Liver (tissue), 9 donors: ENCODE data around the gene PDLIM3. TPM values are rescaled to one million over a fixed set of nuclear protein-coding genes. Genes with fewer than 3 reads are reported as not detected.

Experiments
- DNase-seq: peaks from one replicate; pipeline ENCODE4 v3.0.0-alpha.2; 2017; ENCODE audit warnings: low spot score
- H3K27ac ChIP-seq, 2 donors: one replicate each; pipeline ENCODE4 v1.7.0; 2013; ENCODE audit warnings: inconsistent platforms in 2 of 2, low read length in 2 of 2, control low read depth in 1 of 2, low read depth in 1 of 2, mild to moderate bottlenecking in 1 of 2
- H3K27me3 ChIP-seq, 4 donors: one replicate each; pipeline versions ENCODE4 v1.6.1 to v1.7.0; 2013; ENCODE audit warnings: low read length in 3 of 4, inconsistent platforms in 1 of 4, mild to moderate bottlenecking in 1 of 4, moderate library complexity in 1 of 4; ENCODE audit not compliant: control insufficient read depth in 4 of 4, insufficient read depth in 4 of 4
- H3K36me3 ChIP-seq, 4 donors: one replicate each; pipeline versions ENCODE4 v1.6.1 to v1.7.0; 2013; ENCODE audit warnings: low read length in 3 of 4, mild to moderate bottlenecking in 3 of 4, low read depth in 1 of 4, moderate library complexity in 1 of 4; ENCODE audit not compliant: control insufficient read depth in 4 of 4, insufficient read depth in 3 of 4
- H3K4me1 ChIP-seq, 4 donors: one replicate each; pipeline versions ENCODE4 v1.6.1 to v1.7.0; 2013; ENCODE audit warnings: low read length in 3 of 4, mild to moderate bottlenecking in 3 of 4, moderate library complexity in 1 of 4; ENCODE audit not compliant: control insufficient read depth in 4 of 4, insufficient read depth in 4 of 4
- H3K4me3 ChIP-seq, 3 donors: one replicate each; pipeline versions ENCODE4 v1.6.1 to v1.7.0; 2013; ENCODE audit warnings: low read length in 3 of 3, control low read depth in 1 of 3, low read depth in 1 of 3, mild to moderate bottlenecking in 1 of 3
- H3K9ac ChIP-seq, 2 donors: one replicate each; pipeline ENCODE4 v1.7.0; 2013; ENCODE audit warnings: low read length in 2 of 2, mild to moderate bottlenecking in 2 of 2, moderate library complexity in 2 of 2, control low read depth in 1 of 2, low read depth in 1 of 2
- H3K9me3 ChIP-seq, 4 donors: one replicate each; pipeline versions ENCODE4 v1.6.1 to v1.7.0; 2013; ENCODE audit warnings: low read length in 3 of 4; ENCODE audit not compliant: control insufficient read depth in 4 of 4
- ATF3 ChIP-seq: IDR thresholded peaks from 2 replicates; pipeline ENCODE4 v1.6.1; 2016; ENCODE audit warnings: antibody characterized with exemption
- CTCF ChIP-seq: fragments of 150-350 bp; IDR thresholded peaks from 2 replicates; pipeline ENCODE4 v1.5.1; 2017; ENCODE audit warnings: improper control_type of control experiment, low read depth, low read length; ENCODE audit not compliant: missing input control
- EGR1 ChIP-seq, 2 donors: IDR thresholded peaks; 2 replicates each; pipeline ENCODE4 v1.6.1; 2016 to 2018; ENCODE audit warnings: antibody characterized with exemption in 2 of 2, low read depth in 2 of 2
- GABPA ChIP-seq, 2 donors: IDR thresholded peaks in 1 of 2; conservative IDR thresholded peaks in 1 of 2; 2 replicates each; pipeline ENCODE4 v1.6.1; 2016; ENCODE audit warnings: antibody characterized with exemption in 2 of 2, mild to moderate bottlenecking in 1 of 2, moderate library complexity in 1 of 2
- HNF4A ChIP-seq, 2 donors: conservative IDR thresholded peaks; 2 replicates each; pipeline ENCODE4 v1.6.1; 2016; ENCODE audit warnings: antibody characterized with exemption in 2 of 2, mild to moderate bottlenecking in 2 of 2
- HNF4G ChIP-seq: IDR thresholded peaks from 2 replicates; pipeline ENCODE4 v1.6.1; 2016; ENCODE audit warnings: antibody characterized with exemption
- JUND ChIP-seq, 2 donors: IDR thresholded peaks; 2 replicates each; pipeline ENCODE4 v1.6.1; 2016; ENCODE audit warnings: antibody characterized with exemption in 2 of 2
- MAX ChIP-seq: IDR thresholded peaks from 2 replicates; pipeline ENCODE4 v1.6.1; 2016; ENCODE audit warnings: antibody characterized with exemption
- REST ChIP-seq: IDR thresholded peaks from 2 replicates; pipeline ENCODE4 v1.6.1; 2016; ENCODE audit warnings: antibody characterized with exemption, mild to moderate bottlenecking
- RXRA ChIP-seq, 2 donors: IDR thresholded peaks; 2 replicates each; pipeline ENCODE4 v1.6.1; 2017 to 2018; ENCODE audit warnings: antibody characterized with exemption in 2 of 2, mild to moderate bottlenecking in 1 of 2
- SP1 ChIP-seq: IDR thresholded peaks from 2 replicates; pipeline ENCODE4 v1.6.1; 2018; ENCODE audit warnings: antibody characterized with exemption, mild to moderate bottlenecking
- TAF1 ChIP-seq: conservative IDR thresholded peaks from 2 replicates; pipeline ENCODE4 v1.6.1; 2016; ENCODE audit warnings: antibody characterized with exemption, mild to moderate bottlenecking
- YY1 ChIP-seq: IDR thresholded peaks from 2 replicates; pipeline ENCODE4 v1.6.1; 2016; ENCODE audit warnings: antibody characterized with exemption, mild to moderate bottlenecking
- ZBTB33 ChIP-seq: IDR thresholded peaks from 2 replicates; pipeline ENCODE4 v1.6.1; 2016; ENCODE audit warnings: antibody characterized with exemption
- WGBS: extraction: QIAGEN DNeasy Blood & Tissue Kit; methylation state at CpG from one replicate; pipeline ENCODE4 v1.1.7; 2013; 5-methylcytosine and 5-hydroxymethylcytosine counted together
- polyA plus RNA-seq, 2 donors: library from polyadenylated mRNA; stranded (reverse) in 1 of 2; unstranded in 1 of 2; fragments of 200-250 nt in 1 of 2; fragments of >200 nt in 1 of 2; fragmentation: Nextera tagmentation in 1 of 2; extraction: Ambion mirVana in 1 of 2; gene quantifications; one replicate each; pipeline versions ENCODE4 v1.2.1 to v1.2.3, GENCODE V29; 2013 to 2015
- total RNA-seq, 2 donors: library from RNA; depleted of rRNA; stranded (reverse); fragments of >200 nt; gene quantifications; one replicate each; pipeline ENCODE4 v1.2.3, GENCODE V29; 2014
- donor health status: healthy.
- donor health status: healthy.
- donor health status: healthy.
- donor health status: healthy.
- donor health status: healthy.

Gene PDLIM3
- total and polyA plus RNA-seq, 4 donors, result 0.58 to 8.8 (median 3.3) TPM

- no peak for TF ChIP-seq REST
- no peak for TF ChIP-seq JUND (IDR thresholded peaks at IDR 0.05)
- no peak for TF ChIP-seq EGR1 (IDR thresholded peaks at IDR 0.05; ENCODE audit: low read depth in 2 of 2)
- TF ChIP-seq RXRA (IDR thresholded peaks at IDR 0.05), result no peak
- no peak for TF ChIP-seq TAF1
- TF ChIP-seq MAX, result no peak
Measured at GRCh38 chr4:185573651-185574199, 38.4 kb upstream of the PDLIM3 start (continued).

GRCh38 chr4:185570727-185571126, 35.4 kb upstream of the PDLIM3 start:
- Histone ChIP-seq H3K9me3 (no peaks in the 10 kb centered on the region), H3K9ac (no peak overlapping the region), H3K4me1 (no peaks in the 10 kb centered on the region), H3K27me3 (no peaks in the 10 kb centered on the region), H3K27ac (no peak overlapping the region), H3K36me3 (no peaks in the 10 kb centered on the region), H3K4me3 (no peak overlapping the region)
- TF ChIP-seq MAX (no peak), ATF3 (no peak), REST (no peak), GABPA (IDR thresholded peaks at IDR 0.05 in 1 of 2, conservative IDR thresholded peaks at IDR 0.05 in 1 of 2) (no peak), CTCF (no peak), SP1 (no peak), JUND (IDR thresholded peaks at IDR 0.05) (no peak), EGR1 (IDR thresholded peaks at IDR 0.05; ENCODE audit: low read depth in 2 of 2) (no peak), HNF4A (conservative IDR thresholded peaks at IDR 0.05) (no peak), HNF4G (no peak), YY1 (no peak), ZBTB33 (no peak)
- no peak for DNase-seq
- WGBS, result 91% methylated on average over 3 of the region's 3 CpGs
